Raji (cell line): ENCODE data around the gene RAB36.

Experiments used
- POLR2A ChIP-seq: IDR thresholded peaks from 2 replicates; pipeline ENCODE4 v1.6.1; 2011; ENCODE audit warnings: low read depth, low read length, control low read depth; ENCODE audit not compliant: insufficient read depth

The RAB36 gene

GRCh38 chr22:23115825-23116494 lies 29.3 kb upstream of the RAB36 start:
- TF ChIP-seq POLR2A: no peak

GRCh38 chr22:23116506-23117263 lies 28.6 kb upstream of the RAB36 start:
- TF ChIP-seq POLR2A: no peak

GRCh38 chr22:23117275-23117674 lies 28.0 kb upstream of the RAB36 start:
- no peak for TF ChIP-seq POLR2A

GRCh38 chr22:23117891-23118646 lies 27.2 kb upstream of the RAB36 start:
- no peak for TF ChIP-seq POLR2A

GRCh38 chr22:23118647-23119493 lies 26.4 kb upstream of the RAB36 start:
- TF ChIP-seq POLR2A: no peak

- no peak for TF ChIP-seq POLR2A
Observed at GRCh38 chr22:23119494-23120414, 25.5 kb upstream of the RAB36 start.

GRCh38 chr22:23120415-23120899 lies 24.8 kb upstream of the RAB36 start:
- no peak for TF ChIP-seq POLR2A

- TF ChIP-seq POLR2A: no peak
Observed at GRCh38 chr22:23121000-23121421, 24.3 kb upstream of the RAB36 start.

GRCh38 chr22:23121424-23121823 lies 23.9 kb upstream of the RAB36 start:
- TF ChIP-seq POLR2A: no peak

- TF ChIP-seq POLR2A: no peak
Observed at GRCh38 chr22:23122216-23122957, 22.9 kb upstream of the RAB36 start.

- TF ChIP-seq POLR2A: no peak
Observed at GRCh38 chr22:23122992-23123803, 22.1 kb upstream of the RAB36 start.

- TF ChIP-seq POLR2A: no peak
Observed at GRCh38 chr22:23123804-23124254, 21.4 kb upstream of the RAB36 start.
